ENCODE measurements around the gene RBPJL. TPM values are rescaled to one million over a fixed set of nuclear protein-coding genes. Genes with fewer than 3 reads are reported as not detected.

RBPJL gene
- total RNA-seq, 1 donor from 2014 or later: not detected

DNA sequence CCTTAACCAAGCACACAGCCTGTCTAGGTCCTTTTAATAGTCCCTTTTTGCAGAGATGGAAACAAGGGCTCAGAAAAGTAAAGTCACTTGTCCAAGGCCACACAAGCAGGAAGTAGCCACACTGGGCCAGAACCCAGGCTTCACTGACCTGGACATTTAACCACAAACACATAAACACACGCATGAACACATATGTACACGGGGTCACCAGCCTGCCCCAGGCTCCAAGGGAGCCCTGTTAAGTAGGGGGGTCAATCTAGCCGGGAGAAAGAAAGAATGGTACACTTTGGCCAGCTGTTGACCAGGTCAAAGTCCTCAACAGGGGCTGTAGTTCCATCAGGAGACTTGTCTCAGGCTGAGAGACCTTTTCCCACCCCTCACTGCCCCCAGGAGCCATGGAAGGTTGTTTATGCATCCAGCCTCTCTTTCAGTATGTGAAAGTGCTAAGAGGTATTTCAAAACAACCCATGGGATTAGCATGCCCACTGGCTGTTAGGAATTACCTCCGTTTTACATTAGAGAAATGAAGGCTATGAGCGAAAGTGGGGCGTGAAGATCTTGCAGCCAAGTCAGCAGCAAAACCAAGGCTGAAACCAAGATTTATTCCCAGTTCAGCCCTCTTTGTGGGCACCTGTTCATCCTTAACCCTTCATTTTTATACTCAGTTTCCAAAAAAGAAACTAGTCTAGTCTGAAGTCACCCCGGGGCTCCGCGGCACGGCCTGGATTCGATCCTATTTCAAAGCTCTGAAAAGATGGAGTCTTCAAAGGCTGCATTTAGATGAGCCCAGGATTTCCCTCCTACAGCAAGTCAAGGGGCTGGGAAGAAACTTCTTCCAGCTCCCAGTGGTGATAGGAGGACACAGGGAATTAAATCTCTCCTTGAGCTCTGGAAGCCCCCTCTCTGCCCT, 31.7 kb downstream of the RBPJL start:
- peaks cover 59% of the 10 kb centered on the region for H3K36me3 Mint-ChIP-seq (ENCODE audit: low read depth)
- no peak for DNase-seq
- no peaks in the 10 kb centered on the region for H3K9me3 Mint-ChIP-seq
- no peaks in the 10 kb centered on the region for H3K27me3 Mint-ChIP-seq
- H3K27ac Mint-ChIP-seq: no peak overlapping the region
- peaks cover 34% of the 10 kb centered on the region for H3K4me1 Mint-ChIP-seq
- intact Hi-C loops (cut with micrococcal nuclease): no loop called here
- no peak overlapping the region for H3K4me3 Mint-ChIP-seq

DNA sequence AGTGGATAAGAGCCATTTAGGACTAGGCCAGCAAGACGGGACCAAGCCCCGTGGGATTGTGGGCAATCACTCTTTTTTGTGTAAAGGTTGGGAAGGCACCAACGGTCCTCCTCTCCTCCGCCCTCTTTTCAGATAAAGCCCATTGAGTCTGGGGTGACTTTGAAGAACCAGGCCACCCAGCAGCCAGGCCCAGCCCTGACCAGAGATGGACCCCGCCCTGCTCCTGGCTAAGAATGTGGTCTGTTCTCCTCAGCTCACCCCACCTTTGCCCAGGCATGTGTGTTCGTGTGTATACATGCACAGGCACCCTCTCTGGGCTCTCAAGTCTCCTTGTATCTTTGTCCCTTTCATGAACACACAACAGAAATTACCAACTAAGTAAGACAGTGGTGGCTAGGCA, 32.4 kb downstream of the RBPJL start:
- Mint-ChIP-seq H3K27ac (no peak overlapping the region), H3K4me3 (no peak overlapping the region), H3K9me3 (no peaks in the 10 kb centered on the region), H3K27me3 (no peaks in the 10 kb centered on the region), H3K36me3 (ENCODE audit: low read depth) (peaks cover 62% of the 10 kb centered on the region), H3K4me1 (peaks cover 40% of the 10 kb centered on the region)
- intact Hi-C loops (cut with micrococcal nuclease): no loop called here
- no peak for DNase-seq

DNA sequence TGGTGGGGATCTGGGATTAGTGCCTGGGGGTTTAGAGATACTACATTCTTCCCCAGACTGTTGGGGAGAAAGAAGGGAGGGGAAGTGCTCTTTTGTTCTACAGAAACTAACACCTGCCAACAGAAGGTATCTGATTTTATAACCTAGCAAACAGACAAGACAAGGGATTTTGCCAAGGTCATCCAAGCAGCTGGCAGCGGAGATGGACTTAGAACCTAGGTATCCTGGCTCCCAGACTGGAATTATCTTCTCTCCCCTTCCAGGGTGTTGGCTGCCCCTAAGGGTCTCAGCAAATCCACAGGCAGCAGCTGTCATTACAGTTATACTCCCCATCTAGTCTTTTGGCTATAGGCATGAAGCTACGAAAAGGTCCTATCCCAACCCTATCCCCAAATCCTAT, 33.2 kb downstream of the RBPJL start:
- peaks cover 64% of the 10 kb centered on the region for H3K36me3 Mint-ChIP-seq (ENCODE audit: low read depth)
- H3K27me3 Mint-ChIP-seq: no peaks in the 10 kb centered on the region
- no peaks in the 10 kb centered on the region for H3K9me3 Mint-ChIP-seq
- intact Hi-C loops (cut with micrococcal nuclease): no loop called here
- H3K27ac Mint-ChIP-seq: peak overlapping the region; percentile 8
- DNase-seq: no peak
- no peak overlapping the region for H3K4me3 Mint-ChIP-seq
- H3K4me1 Mint-ChIP-seq: peaks cover 47% of the 10 kb centered on the region

DNA sequence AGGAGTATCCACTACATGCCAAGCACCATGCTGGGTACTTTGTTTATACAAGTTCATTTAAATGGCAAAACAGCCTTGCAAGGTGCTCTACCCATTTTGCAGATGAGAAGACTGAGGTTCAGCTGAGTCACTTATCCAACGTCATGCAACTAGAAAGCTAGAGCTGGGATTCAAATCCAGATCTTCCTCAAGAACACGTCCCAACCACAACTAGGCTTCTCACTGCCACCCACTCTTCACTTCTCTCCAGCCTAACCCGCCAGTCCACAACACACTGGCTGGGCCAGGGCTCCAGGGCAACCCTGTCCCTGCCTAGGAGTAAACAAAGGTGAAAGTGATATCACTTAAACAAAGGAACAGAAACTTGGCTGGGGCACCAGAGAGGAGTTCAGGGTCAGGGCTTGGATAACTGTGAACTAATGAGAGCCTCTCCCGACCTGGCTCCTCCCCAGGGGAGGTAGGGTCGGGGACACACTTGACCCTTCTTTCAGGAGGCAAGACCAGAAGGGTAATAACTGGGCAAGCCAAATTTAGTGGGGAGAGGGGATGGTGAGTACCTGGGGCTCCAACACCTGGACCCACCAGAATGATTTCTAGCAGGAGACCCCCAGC, 33.7 kb downstream of the RBPJL start:
- H3K9me3 Mint-ChIP-seq: no peaks in the 10 kb centered on the region
- no peak for DNase-seq
- intact Hi-C loops (cut with micrococcal nuclease): no loop called here
- H3K36me3 Mint-ChIP-seq (ENCODE audit: low read depth): peaks cover 64% of the 10 kb centered on the region
- peaks cover 52% of the 10 kb centered on the region for H3K4me1 Mint-ChIP-seq
- H3K27ac Mint-ChIP-seq: peak overlapping the region; percentile 56
- no peak overlapping the region for H3K4me3 Mint-ChIP-seq
- H3K27me3 Mint-ChIP-seq: no peaks in the 10 kb centered on the region

DNA sequence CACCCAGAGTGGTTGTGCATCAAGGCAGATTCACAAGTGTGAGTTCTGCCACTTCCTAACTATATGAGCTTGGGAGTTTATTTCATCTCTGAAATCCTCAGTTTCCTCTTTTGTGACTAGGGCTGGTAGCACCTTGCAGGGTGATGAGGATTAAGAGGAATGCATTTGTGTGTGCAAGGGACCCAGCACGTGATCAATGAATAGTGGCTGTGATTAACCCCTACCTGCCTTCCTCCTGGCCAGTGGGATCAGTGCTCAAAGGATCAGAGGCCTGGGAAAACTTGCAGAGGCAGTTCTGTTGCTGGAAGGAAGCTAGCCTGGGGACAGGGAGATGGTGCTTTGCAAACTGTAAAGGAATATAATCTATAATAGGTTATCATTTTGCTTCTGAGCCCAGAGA, 34.3 kb downstream of the RBPJL start:
- DNase-seq: no peak
- no peaks in the 10 kb centered on the region for H3K27me3 Mint-ChIP-seq
- H3K27ac Mint-ChIP-seq: no peak overlapping the region
- H3K36me3 Mint-ChIP-seq (ENCODE audit: low read depth): peaks cover 63% of the 10 kb centered on the region
- no peaks in the 10 kb centered on the region for H3K9me3 Mint-ChIP-seq
- H3K4me3 Mint-ChIP-seq: no peak overlapping the region
- intact Hi-C loops (cut with micrococcal nuclease): no loop called here
- H3K4me1 Mint-ChIP-seq: peaks cover 54% of the 10 kb centered on the region

DNA sequence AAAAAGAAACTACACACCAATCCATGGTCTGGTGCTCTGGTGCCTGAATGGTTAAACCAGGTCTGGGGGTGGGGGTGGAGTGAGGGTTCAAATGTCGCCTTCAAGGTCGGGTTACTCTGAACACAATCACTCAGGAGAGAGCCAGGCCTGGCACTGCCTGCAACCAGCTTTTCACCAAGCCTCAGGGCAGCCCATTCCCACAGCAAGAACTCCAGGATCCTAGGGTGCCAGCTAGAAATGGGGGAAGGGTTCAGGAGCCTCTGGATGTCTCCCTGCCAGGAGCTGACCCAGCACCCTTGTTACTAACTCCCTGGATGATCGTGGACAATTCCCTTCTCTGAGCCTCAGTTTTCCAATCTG, 34.9 kb downstream of the RBPJL start:
- Mint-ChIP-seq H3K4me3 (no peak overlapping the region), H3K27ac (peak overlapping the region; percentile 29), H3K36me3 (ENCODE audit: low read depth) (peaks cover 62% of the 10 kb centered on the region), H3K9me3 (no peaks in the 10 kb centered on the region), H3K27me3 (no peaks in the 10 kb centered on the region), H3K4me1 (peaks cover 60% of the 10 kb centered on the region)
- intact Hi-C loops (cut with micrococcal nuclease): no loop called here
- no peak for DNase-seq

DNA sequence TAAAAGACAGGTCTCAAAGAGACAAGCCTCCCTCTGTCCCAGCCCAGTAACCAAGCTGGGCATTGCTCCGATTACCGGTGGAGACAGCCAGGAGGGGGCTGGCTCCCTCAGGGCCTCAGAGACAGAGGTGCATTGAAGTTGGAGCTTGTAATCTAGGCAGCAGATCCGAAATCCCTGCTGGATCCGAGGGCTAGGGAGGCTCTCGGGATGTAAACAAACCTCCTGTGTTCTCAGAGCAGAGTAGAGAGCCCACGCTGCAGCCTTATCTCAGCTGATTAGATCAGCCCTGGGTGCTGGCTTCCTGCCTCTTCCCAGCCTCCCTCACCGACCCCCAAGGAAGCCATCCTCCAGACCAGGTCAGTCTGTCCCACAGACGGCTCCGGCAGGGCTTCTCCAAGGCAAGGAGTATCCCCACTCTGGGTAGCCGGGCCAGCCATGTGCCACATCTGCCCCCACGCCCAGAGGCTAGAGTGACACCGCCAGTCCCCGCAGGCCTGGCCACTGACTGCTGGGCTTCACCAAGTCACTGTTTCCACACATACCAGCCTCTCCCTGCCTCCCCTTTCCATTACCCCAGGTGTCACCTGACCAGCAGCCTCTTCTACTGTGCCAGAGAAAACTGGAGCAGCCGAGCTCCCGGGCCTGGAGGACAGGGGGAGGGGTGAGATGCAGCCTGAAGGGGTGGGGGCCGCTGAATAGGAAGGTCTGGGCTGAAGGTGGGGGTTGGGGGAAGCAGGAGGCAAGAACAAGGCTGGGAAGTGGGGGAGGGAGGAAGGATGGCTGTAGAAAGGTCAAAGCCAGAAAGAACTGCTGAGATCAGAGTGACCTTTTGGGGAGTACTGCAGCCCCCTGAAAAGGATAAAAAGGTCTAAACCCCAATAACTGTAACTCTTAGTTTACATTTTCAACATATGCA, 35.6 kb downstream of the RBPJL start:
- Mint-ChIP-seq H3K36me3 (ENCODE audit: low read depth) (peaks cover 62% of the 10 kb centered on the region), H3K4me1 (peaks cover 63% of the 10 kb centered on the region), H3K27me3 (no peaks in the 10 kb centered on the region), H3K27ac (peak overlapping the region; percentile 29), H3K4me3 (no peak overlapping the region), H3K9me3 (no peaks in the 10 kb centered on the region)
- intact Hi-C loops (cut with micrococcal nuclease): no loop called here
- DNase-seq: no peak

DNA sequence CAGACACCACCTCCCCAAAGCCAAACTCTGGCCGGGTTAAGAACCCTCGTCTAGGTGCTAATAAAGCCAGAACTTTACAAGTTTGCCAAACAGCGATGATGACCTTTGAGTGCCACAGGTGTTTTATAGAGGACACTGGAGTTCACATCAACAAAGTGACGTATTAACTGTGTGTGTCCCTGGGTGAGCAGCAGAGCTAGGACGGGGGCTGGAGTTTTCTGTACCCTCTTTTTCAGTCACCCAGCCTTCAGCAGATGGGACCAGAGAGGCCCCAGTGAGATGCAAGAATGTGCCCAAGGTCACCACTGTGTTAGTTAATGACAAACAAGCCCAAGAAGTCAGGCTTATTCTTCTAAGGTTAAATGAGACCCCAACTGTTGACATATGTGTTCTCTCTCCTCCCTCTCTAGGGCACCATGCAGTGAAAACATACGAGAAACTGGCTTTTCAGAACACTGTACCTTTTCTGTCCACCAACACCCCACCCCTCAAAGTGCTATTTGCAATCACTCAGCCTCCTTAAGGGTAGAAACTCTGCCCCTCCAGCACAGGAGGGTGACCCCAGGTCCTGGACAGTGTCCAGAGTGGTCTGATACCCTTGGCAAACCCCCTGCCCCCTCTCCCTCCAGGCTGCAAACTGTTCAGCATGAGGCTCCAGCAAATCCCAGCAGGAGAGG, 36.4 kb downstream of the RBPJL start:
- peak overlapping the region; percentile 34 for H3K4me3 Mint-ChIP-seq

DNA sequence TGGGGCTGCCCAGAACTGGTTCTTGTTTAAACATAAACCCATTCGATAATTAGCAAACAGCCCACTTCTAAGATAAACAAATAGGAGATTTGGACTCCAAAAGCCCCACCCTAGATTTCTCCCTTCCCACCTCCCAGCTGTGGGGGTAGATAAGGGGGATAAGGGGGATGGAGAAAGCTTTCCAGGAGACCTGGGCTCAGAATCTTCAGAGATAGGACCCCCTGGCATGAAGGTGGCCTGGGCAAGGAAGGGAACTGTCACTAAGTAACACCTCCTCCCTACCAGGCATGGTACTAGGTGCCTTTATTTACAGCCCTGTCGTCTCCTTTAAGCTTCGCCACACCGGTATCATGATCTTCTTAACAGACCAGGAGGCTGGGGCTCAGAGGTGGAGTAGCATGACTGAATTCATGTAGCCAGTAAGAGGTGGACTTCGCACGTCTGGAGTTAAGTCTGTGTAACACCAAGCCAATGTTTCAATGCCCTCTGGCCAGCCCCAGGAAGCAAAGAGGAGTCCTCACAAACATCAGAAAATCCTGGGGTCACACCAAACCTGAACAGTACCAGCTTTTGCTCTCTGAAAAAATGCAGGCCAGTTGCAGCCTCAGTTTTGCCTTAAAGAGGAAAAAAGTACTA, 37.0 kb downstream of the RBPJL start:
- Mint-ChIP-seq H3K27me3 (no peaks in the 10 kb centered on the region), H3K27ac (no peak overlapping the region), H3K36me3 (ENCODE audit: low read depth) (peaks cover 61% of the 10 kb centered on the region), H3K9me3 (no peaks in the 10 kb centered on the region), H3K4me1 (peaks cover 68% of the 10 kb centered on the region), H3K4me3 (peak overlapping the region; percentile 19)
- intact Hi-C loops (cut with micrococcal nuclease): no loop called here
- peak; percentile 57 for DNase-seq

More for the DNA sequence above, 36.4 kb downstream of the RBPJL start:
- Mint-ChIP-seq H3K4me1 (peaks cover 65% of the 10 kb centered on the region), H3K27me3 (no peaks in the 10 kb centered on the region), H3K9me3 (no peaks in the 10 kb centered on the region), H3K27ac (peak overlapping the region; percentile 29), H3K36me3 (ENCODE audit: low read depth) (peaks cover 62% of the 10 kb centered on the region)
- DNase-seq: no peak
- intact Hi-C loops (cut with micrococcal nuclease): no loop called here

DNA sequence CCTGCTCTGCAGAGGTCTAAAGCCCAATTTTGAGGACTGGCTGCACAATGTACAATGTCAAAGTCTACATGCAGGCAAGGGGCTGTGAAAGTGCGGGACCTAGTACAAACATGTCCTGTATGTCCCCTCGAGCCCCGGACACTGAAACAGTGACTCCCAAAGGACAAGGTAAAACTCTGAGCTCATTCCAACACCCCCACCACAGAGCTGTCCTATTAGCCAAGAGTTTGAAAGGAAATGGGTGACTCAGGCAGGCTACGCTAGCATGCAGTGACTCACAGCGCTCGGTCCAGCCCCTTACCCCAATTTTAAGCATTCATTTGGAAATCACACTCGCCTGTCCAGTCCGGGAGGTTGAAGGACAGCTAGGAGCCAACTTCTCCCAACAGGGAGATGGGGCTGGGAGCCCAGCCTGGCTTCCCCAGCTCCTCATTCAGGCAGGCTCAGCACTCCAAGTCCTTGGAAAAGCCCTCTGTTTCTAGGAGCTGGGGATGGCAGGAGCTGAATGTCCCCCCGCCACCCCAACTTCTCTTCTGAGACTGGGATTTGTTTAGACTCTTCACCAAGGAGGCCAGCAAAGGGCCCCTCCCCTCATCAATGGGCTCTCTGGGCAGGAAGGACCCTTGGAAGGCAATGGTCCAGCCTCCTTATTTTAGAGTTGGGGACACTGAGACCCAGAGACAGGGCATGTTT, 37.7 kb downstream of the RBPJL start:
- no peaks in the 10 kb centered on the region for H3K9me3 Mint-ChIP-seq
- peaks cover 68% of the 10 kb centered on the region for H3K4me1 Mint-ChIP-seq
- peak overlapping the region; percentile 92 for H3K4me3 Mint-ChIP-seq
- intact Hi-C loops (cut with micrococcal nuclease): no loop called here
- no peaks in the 10 kb centered on the region for H3K27me3 Mint-ChIP-seq
- peak; percentile 59 for DNase-seq
- H3K36me3 Mint-ChIP-seq (ENCODE audit: low read depth): peaks cover 57% of the 10 kb centered on the region
- H3K27ac Mint-ChIP-seq: no peak overlapping the region

DNA sequence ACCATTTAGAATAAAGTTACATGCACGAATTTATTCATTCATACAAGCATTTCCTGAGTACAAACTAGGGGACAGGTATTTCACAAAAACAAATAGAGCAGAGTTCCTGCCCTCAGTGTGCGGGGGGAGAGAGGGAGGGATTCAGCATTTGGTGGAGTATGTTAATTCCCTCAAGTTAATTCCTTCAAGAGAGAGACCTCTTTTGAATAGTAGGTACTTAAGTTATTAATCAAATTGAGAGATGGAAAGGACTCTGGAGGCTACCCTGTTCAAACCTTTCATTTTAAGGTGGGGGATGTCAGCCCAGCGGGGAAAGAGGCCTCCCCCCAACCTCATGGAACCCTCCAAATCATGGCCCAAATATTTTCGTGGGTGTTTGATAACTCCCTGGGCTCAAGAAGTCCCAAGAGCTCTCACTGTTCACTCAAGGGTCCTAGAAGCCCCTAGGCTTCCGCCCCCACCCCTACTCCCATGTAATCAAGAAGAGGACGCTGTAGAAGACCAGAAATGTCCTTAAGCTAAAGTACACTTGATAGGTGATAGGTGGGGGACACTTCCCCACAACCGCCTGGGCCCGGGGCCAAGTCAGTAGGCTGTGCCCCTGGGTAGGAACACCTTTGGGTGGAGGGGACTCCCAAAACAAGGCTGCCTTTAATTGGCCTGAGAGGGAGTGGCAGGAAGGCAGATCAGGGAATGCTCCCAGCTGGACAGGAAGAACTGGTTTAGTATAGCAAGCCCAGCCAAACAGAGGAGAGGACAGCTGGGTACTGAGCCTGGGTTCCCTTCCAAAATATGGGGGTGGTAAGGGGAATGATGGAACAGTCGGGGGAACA, 38.7 kb downstream of the RBPJL start:
- H3K27me3 Mint-ChIP-seq: no peaks in the 10 kb centered on the region
- peak overlapping the region; percentile 92 for H3K4me3 Mint-ChIP-seq
- H3K9me3 Mint-ChIP-seq: no peaks in the 10 kb centered on the region
- DNase-seq: peak; percentile 59
- H3K36me3 Mint-ChIP-seq (ENCODE audit: low read depth): peaks cover 48% of the 10 kb centered on the region
- H3K4me1 Mint-ChIP-seq: peaks cover 68% of the 10 kb centered on the region
- H3K27ac Mint-ChIP-seq: peak overlapping the region; percentile 62
- intact Hi-C loops (cut with micrococcal nuclease): no loop called here

DNA sequence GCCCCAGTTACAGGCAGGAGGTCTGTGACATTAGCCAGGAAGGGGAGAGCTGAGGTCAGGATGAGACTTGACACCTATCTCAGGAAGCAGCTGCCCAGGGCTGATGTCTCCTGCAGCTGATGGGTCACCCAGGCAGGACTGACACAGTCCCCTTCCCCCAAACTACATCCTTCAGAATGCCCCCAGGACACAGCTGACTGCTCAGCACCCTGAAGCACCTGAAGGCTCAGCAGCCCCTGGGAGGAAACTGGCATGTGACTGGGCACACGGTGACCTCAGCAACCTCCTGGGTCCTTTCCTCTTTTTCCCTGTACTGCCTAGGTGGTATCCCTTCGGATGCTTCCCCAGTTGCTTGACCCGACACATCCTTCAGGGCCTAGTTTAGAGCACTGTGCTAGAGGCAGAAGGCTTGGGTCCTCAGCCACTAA, 39.7 kb downstream of the RBPJL start:
- Mint-ChIP-seq H3K9me3 (no peaks in the 10 kb centered on the region), H3K4me3 (peak overlapping the region; percentile 92), H3K4me1 (peaks cover 63% of the 10 kb centered on the region), H3K27me3 (no peaks in the 10 kb centered on the region), H3K27ac (peak overlapping the region; percentile 52), H3K36me3 (ENCODE audit: low read depth) (peaks cover 40% of the 10 kb centered on the region)
- DNase-seq: peak; percentile 69
- intact Hi-C loops (cut with micrococcal nuclease): no loop called here
